GM19397 (cell line): Measurements from ENCODE around the gene KRT4.

Experiments
- ATAC-seq: cut with Tn5 transposase; IDR thresholded peaks from one replicate; pipeline ENCODE4 v1.9.1; 2021; ENCODE audit warnings: mild to moderate bottlenecking, moderate library complexity; ENCODE audit not compliant: unreplicated experiment

The KRT4 gene

GRCh38 chr12:52809166-52809565 lies 4.8 kb downstream of the KRT4 start:
- ATAC-seq: no peak

GRCh38 chr12:52808573-52809160 lies 5.2 kb downstream of the KRT4 start:
- no peak for ATAC-seq

- no peak for ATAC-seq
Measured at GRCh38 chr12:52807544-52808470, 6.1 kb downstream of the KRT4 start.

- ATAC-seq: no peak
Measured at GRCh38 chr12:52806821-52807543, 6.9 kb downstream of the KRT4 start.

GRCh38 chr12:52806169-52806811 lies 7.6 kb downstream of the KRT4 start:
- ATAC-seq: no peak

- no peak for ATAC-seq
Measured at GRCh38 chr12:52805739-52806138, 8.2 kb downstream of the KRT4 start.

- ATAC-seq: no peak
Measured at GRCh38 chr12:52805000-52805399, 8.9 kb downstream of the KRT4 start.

GRCh38 chr12:52802442-52802841 lies 11.5 kb downstream of the KRT4 start:
- no peak for ATAC-seq

- no peak for ATAC-seq
Measured at GRCh38 chr12:52801773-52802172, 12.1 kb downstream of the KRT4 start.

GRCh38 chr12:52800259-52800917 lies 13.5 kb downstream of the KRT4 start:
- no peak for ATAC-seq

- ATAC-seq: no peak
Measured at GRCh38 chr12:52799505-52800211, 14.3 kb downstream of the KRT4 start.

GRCh38 chr12:52798671-52799504 lies 15.0 kb downstream of the KRT4 start:
- ATAC-seq: no peak

GRCh38 chr12:52798003-52798670 lies 15.8 kb downstream of the KRT4 start:
- ATAC-seq: no peak

- ATAC-seq: no peak
Measured at GRCh38 chr12:52797529-52797894, 16.4 kb downstream of the KRT4 start.

GRCh38 chr12:52796839-52797528 lies 16.9 kb downstream of the KRT4 start:
- ATAC-seq: no peak

GRCh38 chr12:52796429-52796794 lies 17.5 kb downstream of the KRT4 start:
- ATAC-seq: no peak

- ATAC-seq: no peak
Measured at GRCh38 chr12:52795694-52796428, 18.1 kb downstream of the KRT4 start, which contains the start of gene KRT3. KRT3 (minus strand) TSS chr12:52796117; CDS start chr12:52796042, 75 bp downstream.
